Measurements from ENCODE around the gene MGARP. TPM values are rescaled to one million over a fixed set of nuclear protein-coding genes. Genes with fewer than 3 reads are reported as not detected.
"Not testable (repeated sequence)": the region's sequence is repeated elsewhere in the genome, so short reads cannot be mapped to it uniquely, and the experiment has no call there.

Gene MGARP
- total and polyA plus RNA-seq, 9 of the 15 experiments (the other 6 are each of a cell fraction or from before 2014, with no cell fraction given), result 0.11 to 0.45 (median 0.23) TPM; not detected in 4

DNA sequence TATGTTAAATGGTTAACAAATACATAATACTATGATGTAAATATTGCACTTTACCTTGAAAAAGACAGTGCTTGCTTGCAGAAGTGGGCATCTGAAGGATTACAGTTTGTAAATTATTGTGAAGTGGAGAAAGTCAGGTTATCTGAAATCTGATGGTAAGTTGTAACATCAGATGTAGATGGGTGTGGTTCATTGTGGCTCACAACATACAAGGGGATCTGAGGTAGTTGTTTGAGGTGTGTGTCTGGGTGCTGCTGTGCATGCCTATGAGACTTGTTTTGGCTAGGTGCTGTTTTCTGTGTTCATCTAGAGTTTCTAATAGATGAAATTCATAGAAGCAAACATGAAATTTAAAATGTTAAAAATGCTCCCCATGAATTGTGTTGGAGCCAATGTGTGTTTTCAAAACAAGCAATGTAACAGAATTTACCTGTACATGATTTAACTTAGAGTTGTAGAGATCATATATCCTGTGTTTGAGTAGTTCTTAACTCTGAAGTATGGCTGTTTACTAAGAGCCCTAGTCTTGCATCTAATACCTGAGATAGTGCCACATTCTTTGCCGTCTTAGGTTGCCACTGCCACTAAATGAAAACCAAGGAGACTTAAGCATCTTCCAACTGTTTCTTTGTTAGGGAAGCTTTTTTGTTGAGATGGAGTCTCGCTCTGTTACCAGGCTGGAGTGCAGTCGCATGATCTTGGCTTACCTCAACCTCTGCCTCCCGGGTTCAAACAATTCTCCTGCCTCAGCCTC, 34.2 kb upstream of the MGARP start (continued):
- TF ChIP-seq EP400 (IDR thresholded peaks at IDR 0.05), result no peak
- no peak for TF ChIP-seq MCM3 (IDR thresholded peaks at IDR 0.05)
- no peak for TF ChIP-seq EWSR1 (IDR thresholded peaks at IDR 0.05; ENCODE audit: borderline replicate concordance, low read depth, partially characterized antibody)

DNA sequence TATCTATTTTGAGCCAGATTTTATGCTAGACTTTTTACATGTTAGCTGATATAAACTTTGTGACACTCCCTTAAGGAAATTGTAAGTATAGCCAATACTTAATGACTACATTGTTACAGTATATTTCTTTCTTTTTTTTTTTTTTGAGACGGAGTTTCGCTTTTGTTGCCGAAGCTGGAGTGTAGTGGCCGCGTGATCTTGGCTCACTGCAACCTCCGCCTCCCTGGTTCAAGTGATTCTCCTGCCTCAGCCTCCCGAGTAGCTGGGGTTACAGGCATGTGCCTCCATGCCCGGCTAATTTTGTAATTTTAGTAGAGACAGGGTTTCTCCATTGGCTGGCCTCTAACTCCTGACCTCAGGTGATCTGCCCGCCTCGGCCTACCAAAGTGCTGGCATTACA, 33.4 kb upstream of the MGARP start:
- H4K20me1 ChIP-seq (replicated peaks; ENCODE audit: control insufficient read depth, insufficient read depth, low read length); BruUV-seq (replicated peaks); FAIRE-seq; H2AFZ ChIP-seq (ENCODE audit: low read depth, low read length); H3K4me2 ChIP-seq (ENCODE audit: insufficient read depth, low read length); intact Hi-C loops (cut with micrococcal nuclease); H3K9ac ChIP-seq (ENCODE audit: insufficient read depth in 1 of 2, low read depth in 2 of 2, low read length in 2 of 2); H3K4me3 ChIP-seq; H3K9me3 ChIP-seq (replicated peaks; ENCODE audit: control insufficient read depth, insufficient read depth, low read depth, low read length); POLR2A ChIA-PET; in situ Hi-C loops (cut with MboI); H3K9me1 ChIP-seq (ENCODE audit: control insufficient read depth, insufficient read depth, low read length); ATAC-seq; H3K27ac ChIP-seq (ENCODE audit: extremely low read depth, low read depth, low read length); CTCF ChIA-PET (ENCODE audit: low intra/inter-chr PET ratio); DNase-seq (ENCODE audit: extremely low read depth in 1 of 4, low spot score in 3 of 4); H3K27me3 ChIP-seq (ENCODE audit: control insufficient read depth in 2 of 2, insufficient read depth in 2 of 2, low read length in 2 of 2): not testable (repeated sequence)
- peaks cover 11 to 17% of the 10 kb centered on the region in 2 experiments; a peak in 4 of 5 replicates for H3K4me1 ChIP-seq (replicated peaks in 1 of 2; ENCODE audit: control insufficient read depth in 2 of 2, insufficient read depth in 2 of 2, low read length in 2 of 2)
- peaks cover 99% of the 10 kb centered on the region for H3K79me2 ChIP-seq (ENCODE audit: control insufficient read depth, insufficient read depth, low read length)
- WGBS (ENCODE audit: insufficient coverage, low coverage, missing lambda C conversion rate), result 98% methylated on average over 7 of the region's 10 CpGs
- H3K36me3 ChIP-seq (ENCODE audit: control insufficient read depth, insufficient read depth, low read length), result peaks cover 42% of the 10 kb centered on the region
- TF ChIP-seq, protein P1, sequence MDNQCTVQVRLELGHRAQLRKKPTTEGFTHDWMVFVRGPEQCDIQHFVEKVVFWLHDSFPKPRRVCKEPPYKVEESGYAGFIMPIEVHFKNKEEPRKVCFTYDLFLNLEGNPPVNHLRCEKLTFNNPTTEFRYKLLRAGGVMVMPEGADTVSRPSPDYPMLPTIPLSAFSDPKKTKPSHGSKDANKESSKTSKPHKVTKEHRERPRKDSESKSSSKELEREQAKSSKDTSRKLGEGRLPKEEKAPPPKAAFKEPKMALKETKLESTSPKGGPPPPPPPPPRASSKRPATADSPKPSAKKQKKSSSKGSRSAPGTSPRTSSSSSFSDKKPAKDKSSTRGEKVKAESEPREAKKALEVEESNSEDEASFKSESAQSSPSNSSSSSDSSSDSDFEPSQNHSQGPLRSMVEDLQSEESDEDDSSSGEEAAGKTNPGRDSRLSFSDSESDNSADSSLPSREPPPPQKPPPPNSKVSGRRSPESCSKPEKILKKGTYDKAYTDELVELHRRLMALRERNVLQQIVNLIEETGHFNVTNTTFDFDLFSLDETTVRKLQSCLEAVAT (IDR thresholded peaks at IDR 0.05), result peak in 1 of 2 experiments; percentile 61; a peak in 1 of 4 replicates

All from K562 (cell line).